Myocyte (in vitro differentiated cells): ENCODE measurements around the gene GABRG3. TPM values are rescaled to one million over a fixed set of nuclear protein-coding genes. Genes with fewer than 3 reads are reported as not detected.
"Not testable (repeated sequence)": the region's sequence is repeated elsewhere in the genome, so short reads cannot be mapped to it uniquely, and the experiment has no call there.

ENCODE experiments used
- DNase-seq: peaks from one replicate; pipeline ENCODE4 v3.0.0-alpha.2; 2012; ENCODE audit warnings: low read depth
- total RNA-seq: library from RNA; depleted of rRNA; stranded (reverse); fragments of >200 nt; gene quantifications from 2 replicates; pipeline ENCODE4 v1.2.3, GENCODE V29; 2014

Gene GABRG3
- total RNA-seq, 1 donor from 2014 or later, result not detected

DNA sequence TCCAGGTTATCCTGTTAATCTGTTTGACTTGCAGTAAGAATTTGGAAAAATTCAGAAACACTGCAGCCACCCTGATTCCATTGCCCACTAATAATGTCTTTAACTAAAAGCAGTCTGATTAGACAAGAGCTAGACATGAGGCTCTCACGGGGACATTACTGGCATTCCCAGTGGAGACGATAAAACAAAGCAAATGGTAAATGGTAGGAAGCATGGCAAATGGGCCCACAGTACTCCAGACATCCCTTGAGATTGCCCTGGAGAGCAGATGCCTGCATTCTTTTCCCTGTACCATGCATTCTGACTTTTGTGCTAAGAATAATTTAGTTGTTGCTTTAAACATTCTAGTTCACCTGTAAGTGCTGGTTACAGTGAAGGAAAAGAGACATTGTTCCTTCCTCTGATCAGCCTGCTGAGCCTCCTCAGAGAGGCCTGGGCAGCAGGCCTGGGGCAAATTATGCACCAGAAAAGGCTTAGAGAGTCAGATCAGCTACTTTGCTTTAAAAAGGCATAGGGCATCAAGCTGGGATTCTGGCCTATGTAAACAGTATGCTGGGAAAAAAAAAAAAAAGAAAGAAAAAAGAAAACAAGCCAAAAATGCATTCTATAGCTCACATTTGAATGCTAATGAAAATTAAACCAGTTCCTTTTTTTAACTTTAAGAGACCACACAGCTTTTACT is 204.6 kb downstream of the GABRG3 start:
- DNase-seq, result no peak

DNA sequence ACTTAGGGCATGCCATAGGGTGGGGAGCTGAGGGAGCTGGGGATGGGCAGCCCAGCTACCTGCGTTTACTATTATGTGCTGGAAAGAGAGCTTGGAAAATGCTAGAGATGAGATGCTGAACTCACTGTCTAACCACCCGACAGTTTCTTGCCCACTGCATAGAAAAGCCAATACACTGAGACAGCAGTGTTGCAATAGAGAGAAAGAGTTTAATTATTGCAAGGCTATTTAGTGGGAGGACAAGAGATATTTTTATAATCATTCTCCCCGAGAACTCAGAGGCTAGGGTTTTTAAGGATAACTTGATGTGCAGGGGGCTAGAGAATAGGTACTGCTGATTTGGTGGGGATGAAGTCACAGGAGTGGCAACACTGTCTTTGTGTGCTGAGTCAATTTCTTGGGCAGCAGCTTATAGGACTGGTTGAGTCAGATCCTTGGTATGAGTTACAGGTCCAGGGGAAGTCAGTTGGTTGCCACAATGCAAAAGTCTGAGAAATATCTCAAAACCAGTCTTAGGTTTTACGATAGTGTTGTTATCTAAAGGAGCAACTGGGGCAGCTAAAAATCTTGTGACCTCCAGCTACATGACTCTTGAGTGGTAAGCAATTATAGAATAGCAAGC is 205.9 kb downstream of the GABRG3 start:
- no peak for DNase-seq

DNA sequence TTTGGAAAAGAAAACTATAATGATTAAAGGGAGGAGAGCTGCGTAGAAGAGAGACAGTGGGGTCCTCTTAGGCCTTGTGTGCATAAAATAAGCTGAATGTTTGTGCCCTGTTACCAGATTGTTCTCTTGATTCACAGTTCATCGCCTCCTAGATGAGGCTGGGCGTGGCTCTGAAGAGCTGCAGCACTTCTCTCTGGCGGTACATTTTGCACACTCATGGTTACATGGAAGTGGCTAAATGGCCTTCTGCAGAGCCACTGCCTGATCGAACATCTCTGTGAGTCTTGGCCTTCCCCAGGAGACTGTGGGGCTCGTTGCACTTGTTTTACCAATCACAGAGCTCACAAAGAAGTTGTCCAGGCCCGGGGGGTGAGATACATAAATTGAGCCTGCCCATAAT is 208.8 kb downstream of the GABRG3 start:
- no peak for DNase-seq

DNA sequence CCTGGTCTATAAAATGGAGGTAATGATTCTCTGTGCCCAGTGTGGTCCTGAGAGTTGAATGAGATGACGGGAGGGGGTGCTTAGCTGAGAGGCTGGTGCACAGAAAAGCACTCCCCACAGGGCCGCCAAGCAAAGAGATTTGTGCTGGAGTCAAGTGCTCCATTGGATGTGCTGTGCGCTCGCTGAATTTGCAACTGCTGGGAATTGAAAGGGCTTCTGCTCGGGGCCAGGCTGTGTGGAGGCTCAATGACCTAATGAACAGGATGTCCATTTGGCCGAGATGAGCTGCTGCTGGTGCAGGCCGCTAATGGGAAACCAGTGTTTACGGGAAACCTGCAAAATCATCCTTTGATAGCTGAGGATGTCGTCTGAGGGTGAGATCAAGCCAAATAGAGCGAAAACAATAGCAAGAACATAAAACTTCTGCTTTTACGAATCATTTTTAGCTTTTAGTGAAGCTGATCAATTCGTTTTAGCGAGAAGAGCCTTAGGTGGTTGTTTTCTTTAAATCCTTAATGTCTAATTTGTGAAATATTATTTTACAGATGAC is 211.7 kb downstream of the GABRG3 start:
- DNase-seq, result no peak

DNA sequence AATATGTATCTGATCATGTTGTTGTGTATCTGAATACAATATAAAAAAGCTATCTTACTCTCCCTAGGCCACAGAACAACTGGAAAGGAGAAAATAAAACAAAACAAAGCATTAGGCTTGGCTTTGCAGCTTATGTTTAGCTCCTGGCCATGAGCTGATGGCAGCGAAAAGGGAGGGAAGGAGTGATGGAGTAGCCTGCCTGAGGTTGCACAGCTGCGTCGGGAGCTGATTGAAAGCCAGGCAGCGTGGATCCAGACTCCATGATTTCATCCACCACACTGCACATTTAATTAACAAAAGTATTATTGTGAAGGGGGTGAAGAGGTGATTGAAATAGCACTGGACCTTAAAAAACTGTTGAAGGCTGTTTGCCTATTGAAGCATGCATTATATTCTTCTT is 212.2 kb downstream of the GABRG3 start:
- no peak for DNase-seq

DNA sequence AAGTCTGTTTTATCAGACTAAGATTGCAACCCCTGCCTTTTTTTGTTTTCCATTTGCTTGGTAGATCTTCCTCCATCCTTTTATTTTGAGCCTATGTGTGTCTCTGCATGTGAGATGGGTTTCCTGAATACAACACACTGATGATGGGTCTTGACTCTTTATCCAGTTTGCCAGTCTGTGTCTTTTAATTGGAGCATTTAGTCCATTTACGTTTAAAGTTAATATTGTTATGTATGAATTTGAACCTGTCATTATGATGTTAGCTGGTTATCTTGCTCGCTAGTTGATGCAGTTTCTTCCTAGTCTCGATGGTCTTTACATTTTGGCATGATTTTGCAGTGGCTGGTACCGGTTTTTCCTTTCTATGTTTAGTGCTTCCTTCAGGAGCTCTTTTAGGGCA is 220.5 kb downstream of the GABRG3 start:
- DNase-seq, result not testable (repeated sequence)

DNA sequence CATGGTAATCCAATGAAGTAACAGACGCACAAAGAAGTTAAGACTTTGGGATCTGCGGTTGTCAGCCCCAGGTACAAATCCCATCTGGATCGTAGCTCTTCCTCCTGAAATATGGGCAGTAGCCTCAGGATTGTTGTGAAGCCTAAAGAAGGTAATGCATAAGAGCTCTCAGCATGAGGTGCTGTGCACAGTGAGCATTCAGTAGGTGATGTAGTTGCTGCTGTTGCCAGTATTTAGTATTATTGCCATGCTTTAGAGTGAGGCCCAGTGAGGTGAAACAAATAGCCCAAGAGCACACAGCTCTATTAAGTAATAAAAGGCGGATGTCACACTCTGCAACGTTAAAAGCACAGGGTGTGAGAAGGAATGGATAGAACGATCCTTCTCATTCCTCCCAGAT is 225.7 kb downstream of the GABRG3 start:
- no peak for DNase-seq

DNA sequence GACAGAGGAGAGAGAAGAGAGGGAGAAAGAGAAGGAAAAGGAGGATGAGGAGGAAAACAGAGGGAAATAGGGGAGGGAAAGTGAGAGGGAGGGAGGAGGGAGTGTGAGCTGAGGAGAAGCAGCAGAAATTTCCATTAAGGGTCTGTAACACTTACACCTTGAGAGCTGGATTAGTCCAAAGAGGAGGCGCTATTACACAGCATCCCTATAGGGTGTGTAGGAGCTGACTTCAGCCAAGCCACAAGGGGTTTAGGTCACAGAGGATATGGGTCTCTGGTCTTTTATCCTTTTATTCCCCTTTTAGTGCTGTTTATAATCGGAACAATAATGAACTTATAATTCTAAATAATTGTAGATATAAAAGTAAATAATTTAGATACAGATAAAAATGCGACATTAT is 230.4 kb downstream of the GABRG3 start:
- no peak for DNase-seq

DNA sequence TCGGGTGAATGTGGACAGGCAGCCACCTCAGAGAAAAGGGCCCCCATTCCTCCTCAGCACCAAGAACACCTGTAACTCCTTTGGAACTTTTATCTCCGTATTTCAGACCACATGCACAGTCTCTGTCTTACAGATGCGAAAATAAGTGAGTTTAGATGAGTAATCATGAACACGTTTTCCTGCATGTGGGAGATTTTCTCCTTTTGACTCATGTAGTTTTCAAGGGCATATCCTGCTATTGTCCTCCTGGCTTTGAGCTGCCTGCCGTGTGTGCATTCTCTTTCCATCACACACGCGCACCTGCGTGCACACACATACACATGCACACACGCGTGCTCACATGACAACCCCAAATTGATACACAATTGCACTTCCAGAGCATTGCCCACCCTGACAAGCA is 239.2 kb downstream of the GABRG3 start:
- DNase-seq, result no peak

DNA sequence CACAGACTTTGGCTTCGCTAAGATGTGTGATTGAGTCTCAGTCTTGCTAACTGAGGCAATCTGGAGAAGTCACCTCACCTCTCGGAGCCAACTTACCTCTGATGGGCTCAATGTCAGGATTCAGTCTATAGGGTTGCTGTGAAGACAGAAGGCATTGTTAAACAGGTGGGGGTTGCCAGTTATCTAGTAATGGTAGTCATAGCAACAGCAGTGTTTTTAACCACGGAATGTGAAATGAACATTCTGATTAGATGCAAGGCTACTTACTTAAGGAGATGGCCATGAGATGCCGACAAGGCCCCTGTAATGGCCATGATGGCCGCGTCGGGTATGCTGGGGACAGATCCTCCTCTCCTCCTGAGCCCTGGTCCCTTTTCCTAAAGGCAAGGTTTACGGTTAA is 243.1 kb downstream of the GABRG3 start:
- DNase-seq, result no peak

DNA sequence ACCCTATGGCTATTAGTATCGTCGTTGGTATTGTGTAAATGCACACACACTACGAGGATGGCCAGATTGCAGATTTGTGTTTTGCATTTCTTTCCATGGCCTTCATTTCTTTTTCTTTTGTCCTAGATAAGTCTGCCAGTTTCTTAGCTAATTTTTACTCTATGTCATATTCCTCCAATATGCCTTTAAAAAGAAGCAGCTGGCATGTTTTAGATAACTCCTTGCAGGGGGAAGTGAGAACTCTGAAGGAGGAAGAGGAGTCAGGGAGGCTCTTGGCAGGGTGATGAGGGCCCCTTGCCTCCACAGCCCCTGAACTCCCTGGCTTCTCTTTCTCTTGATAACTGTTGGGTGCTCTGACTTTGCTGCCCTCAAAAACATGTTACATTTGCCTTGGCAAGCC is 244.0 kb downstream of the GABRG3 start:
- DNase-seq, result no peak

DNA sequence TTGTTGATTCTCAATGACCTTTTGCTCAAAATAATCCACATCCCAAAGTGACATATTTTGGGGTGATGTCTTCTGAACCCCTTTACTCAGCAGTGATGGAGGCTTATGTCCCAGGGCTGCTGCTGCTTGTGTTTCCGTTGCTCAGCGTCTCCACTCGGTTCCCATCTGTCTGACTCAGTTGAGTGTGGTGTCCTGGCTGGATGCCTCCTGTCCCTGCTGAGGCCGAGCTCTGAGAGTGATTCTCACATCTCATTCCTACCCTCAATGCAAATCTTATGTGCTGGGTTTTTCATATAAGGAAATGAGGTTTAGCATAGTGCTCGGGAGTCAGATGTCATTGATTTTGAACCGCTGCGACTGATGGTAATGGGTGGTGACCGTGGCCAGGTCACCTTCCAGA is 247.4 kb downstream of the GABRG3 start:
- DNase-seq, result no peak

DNA sequence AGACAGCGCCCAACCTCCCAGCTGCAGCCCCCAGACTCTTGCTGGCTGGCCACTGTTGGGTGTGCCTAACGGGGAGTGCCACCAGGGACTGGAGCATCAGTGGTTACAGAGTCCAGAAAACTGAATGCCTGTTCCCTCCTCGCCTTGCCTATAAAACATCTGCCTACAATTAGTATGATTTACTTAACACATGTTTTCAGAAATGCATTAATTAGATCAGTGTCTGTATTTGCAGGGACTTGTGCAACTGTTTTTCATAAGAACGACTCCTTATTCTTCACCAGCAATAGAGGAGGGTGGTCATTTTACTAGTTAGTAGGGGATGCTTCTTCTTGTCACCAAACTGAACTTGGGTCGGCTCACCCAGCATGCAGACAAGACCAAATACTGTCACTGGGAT is 248.7 kb downstream of the GABRG3 start:
- DNase-seq, result no peak

DNA sequence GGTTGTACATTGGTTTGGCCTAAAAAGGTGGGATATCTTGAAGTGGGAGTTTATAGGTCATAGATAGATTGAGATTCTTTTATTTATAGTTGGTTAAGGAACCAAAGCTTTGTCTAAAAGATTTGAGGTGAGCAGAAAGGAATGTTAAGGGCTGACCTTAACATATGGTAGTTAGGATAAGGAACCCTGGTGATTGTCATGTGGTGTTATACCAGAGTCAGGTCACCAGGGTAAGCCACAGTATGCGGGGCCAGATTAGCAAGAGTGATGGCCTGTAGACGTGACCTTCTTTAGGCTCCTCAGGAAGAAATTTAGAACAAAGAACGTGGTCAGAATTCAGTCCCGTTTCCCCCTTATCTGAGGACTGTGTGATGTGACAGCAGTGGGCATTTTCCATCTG is 249.2 kb downstream of the GABRG3 start:
- DNase-seq, result no peak

DNA sequence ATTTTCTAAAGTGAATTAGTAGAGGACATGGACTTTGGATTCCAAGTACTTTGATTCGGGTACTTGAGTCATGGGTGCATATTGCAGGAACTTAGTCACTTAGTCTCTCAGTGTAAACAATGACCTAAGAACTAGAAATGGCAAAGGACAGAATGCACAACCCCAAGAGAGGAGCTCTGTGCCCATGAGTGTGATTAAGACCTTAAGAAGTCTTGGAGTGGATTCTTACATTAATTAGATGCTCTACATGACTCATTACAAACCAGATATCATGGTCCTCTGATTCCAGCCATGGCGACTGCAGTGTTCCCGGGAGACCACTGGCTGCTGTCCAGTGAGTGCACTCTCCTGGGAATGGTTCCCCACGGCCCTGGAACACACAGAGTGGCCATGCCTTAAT is 251.5 kb downstream of the GABRG3 start:
- DNase-seq, result no peak

DNA sequence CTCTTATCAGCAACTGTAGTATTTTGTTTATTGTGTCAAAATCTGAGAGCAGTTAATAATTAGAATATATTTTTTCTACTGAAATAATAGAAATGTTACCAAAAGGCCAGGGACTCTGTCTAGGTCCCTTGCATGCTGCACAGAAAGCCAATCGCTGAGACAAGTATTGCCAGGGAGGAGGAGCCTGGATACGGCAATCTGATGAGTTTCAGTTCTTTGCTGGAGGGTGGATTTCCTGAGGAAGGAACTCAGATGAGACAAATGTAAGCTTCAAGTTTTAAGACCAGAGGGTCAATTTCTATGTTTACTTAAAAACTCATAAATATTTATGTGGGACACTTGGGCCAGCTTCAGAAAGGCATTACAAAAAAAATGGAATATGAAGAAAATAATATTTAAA is 252.2 kb downstream of the GABRG3 start:
- no peak for DNase-seq

DNA sequence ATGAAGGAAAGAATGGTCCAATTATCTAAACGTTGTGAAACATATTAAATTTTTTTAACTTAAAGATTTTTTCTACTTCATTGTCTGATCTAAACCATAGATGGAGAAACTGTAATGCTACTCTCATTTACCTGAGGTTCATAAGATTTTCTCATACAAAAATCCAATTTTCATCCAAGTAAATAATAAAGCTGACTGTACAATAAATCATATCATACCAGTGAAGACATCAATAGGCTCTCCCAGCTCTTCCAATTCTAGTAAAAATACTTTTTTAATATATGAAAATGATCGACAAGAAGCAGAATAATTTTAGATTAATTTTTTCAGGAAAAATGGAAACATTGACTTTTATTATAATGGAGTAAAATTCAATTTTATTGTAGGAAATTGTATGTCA is 260.8 kb downstream of the GABRG3 start:
- DNase-seq, result no peak

DNA sequence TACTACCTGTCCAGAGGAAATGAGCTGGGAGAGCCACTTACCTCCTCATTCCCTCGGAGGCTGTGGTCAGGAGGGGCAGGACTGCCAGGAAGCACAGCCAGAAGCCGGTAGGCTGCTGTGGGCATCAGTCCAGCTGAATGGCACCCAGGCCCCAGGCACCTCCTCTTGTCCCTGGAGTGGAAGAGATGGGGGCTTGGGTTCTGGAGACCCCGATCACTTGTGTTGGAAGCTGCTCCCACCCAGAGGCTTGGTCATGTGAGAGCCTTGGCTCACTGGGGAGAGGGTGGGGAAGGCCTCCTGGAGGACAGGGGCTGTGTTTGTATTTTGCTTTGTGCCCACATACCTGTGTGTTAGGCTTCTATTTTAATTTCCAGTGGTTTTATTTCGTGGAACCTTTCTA is 261.9 kb downstream of the GABRG3 start:
- DNase-seq, result no peak

DNA sequence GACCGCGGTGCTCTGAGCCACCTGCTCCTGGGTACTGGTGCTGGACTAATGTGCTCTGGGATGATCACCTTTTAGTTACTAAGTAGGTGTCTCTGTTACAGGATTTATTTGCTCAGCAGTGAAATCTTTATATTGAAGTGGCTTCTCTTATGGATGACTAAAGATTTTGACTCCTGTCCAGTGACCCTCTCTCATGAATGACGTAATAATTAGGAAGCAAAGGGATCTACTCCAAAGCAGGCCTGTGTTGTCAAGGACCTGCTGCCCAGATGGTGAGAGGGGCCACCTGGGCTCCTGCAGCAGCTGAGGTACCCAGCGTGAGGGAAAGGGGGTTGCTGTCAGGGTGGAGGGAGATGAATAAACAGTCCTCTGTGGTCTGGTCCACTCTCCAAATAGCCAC is 263.6 kb downstream of the GABRG3 start:
- no peak for DNase-seq

DNA sequence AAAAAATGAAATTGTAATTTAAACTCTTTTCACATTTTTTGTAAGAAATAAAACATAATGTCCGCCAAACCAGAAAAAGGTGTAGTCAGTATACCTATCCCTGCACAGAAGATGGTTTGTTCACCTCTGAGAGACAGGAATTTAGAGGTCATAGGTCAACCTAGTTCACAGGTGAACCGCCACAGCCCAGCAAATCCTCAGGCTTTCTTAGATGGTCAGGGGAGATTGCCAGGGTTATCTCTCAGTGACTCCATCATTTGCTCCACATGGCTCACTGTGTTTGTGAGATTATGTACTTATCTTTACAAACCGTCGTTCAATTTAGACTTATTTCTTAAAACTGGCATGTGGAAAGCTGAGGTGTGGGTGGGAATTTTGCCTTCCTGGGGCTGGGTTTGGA is 264.2 kb downstream of the GABRG3 start:
- no peak for DNase-seq

DNA sequence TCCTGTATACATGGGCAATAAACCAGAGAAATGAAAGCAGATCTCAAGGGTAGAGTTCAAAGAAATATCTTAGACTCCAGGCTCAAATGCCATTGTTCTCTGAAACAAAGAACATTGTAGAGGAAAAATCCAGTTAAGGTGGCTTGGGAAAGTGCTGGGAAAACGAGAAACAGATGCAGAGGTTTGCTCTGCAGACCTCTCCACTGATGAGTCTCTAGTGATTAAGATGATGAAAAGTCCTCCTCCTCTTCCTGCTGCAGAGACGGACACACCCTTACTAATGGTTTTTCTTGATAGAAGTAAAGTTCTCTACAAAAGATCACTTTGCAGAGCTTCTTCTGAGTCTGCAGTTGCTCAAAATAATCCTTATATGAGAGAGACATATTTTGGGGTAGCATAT is 264.7 kb downstream of the GABRG3 start:
- DNase-seq, result no peak

DNA sequence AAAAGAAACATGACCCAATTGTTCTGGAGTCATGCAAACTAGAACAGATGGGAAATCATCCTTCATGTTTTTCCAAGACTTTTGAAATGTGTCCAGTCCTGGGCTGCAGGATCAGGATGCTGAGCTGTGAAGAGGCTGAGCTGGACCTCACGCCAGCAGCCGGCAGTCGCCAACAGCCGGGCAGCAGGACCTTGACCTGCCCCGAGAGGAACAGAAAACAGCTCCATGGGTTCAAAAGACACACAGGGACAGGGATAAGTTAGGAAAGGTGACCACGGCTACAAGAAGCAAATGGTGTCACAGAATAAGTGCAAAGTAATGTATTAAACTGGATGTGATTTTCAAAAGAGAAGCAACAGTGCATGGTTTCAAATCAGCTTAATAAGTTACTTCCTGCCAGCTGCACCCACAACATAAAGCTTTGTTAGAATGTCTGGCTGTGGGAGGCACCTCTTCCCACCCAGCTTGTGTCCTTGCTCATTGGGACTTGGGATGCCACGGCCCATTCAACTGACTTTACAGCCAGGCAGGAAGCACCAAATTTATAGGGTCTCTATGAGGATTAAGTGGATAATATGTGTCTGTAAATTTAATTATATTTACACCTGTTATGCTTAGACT is 266.4 kb downstream of the GABRG3 start:
- DNase-seq, result no peak

DNA sequence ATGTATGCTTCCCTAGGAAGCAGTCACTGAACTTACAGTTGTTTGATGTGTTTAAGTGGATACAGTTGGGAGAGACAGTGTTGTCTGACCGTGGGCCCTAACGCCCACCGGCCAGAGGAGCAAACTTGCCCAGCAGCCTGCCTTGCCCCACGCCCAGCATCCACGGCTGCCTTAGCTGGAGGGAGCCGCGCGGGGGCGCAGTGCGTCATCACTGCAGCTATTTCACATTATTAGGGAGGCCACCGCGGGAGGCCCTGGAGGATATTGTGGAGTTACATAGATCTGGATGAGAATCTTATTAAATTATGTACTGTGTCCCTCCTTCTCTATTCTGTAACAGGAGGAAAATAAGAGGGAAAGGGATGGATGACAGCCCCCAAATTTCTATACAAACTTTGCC is 267.2 kb downstream of the GABRG3 start:
- DNase-seq, result no peak
